ENCODE results near the gene CLEC16A. TPM values are rescaled to one million over a fixed set of nuclear protein-coding genes. Genes with fewer than 3 reads are reported as not detected.

CLEC16A gene
- total and polyA plus RNA-seq, 2 donors (not counting 1 experiment from before 2014, with no cell fraction given): 21.9 to 79.5 TPM

DNA sequence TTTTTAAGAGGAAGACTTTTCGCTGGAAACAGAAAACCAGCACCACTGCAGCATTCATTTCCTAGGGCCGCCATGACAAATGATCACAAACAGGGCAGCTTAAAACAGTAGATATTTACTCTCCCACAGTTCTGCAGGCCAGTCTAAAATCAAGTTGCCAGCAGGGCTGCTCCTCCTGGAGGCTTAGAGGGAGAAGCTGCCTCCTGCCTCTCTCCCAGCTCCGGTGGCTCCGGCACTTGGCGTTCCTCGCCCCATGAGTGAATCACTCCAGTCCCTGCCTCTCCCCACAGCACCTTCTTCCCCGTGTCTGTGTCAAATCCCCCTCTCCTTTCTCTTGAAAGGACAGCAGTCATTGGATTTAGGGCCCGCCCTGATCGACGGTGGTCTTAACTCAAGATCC lies 239.6 kb downstream of the CLEC16A start:
- Histone ChIP-seq H3K27me3 (replicated peaks in 1 of 4; ENCODE audit: control extremely low read depth in 1 of 4, control insufficient read depth in 3 of 4, insufficient read depth in 4 of 4, low read length in 3 of 4) (no peaks in the 10 kb centered on the region), H3K4me3 (ENCODE audit: control extremely low read depth in 1 of 5, extremely low read depth in 1 of 5, insufficient read depth in 1 of 5, low read depth in 2 of 5, low read length in 4 of 5) (no peak overlapping the region), H3K4me2 (replicated peaks; ENCODE audit: low read depth, low read length, poor library complexity, severe bottlenecking) (no peak overlapping the region), H3K79me2 (ENCODE audit: control insufficient read depth, insufficient read depth, low read length) (no peaks in the 10 kb centered on the region), H3K4me1 (ENCODE audit: control insufficient read depth in 2 of 2, insufficient read depth in 2 of 2, low read length in 2 of 2) (peaks cover 10 to 34% of the 10 kb centered on the region in 2 donors), H3K9ac (ENCODE audit: low read length) (no peak overlapping the region), H4K20me1 (ENCODE audit: control insufficient read depth, insufficient read depth, low read length, poor library complexity, severe bottlenecking) (no peaks in the 10 kb centered on the region), H2AFZ (ENCODE audit: insufficient read depth, low read depth, low read length, poor library complexity, severe bottlenecking) (no peak overlapping the region), H3K36me3 (replicated peaks in 1 of 2; ENCODE audit: control extremely low read depth in 1 of 2, control insufficient read depth in 1 of 2, extremely low read depth in 1 of 2, insufficient read depth in 2 of 2, low read length in 1 of 2) (peaks cover 0 to 12% of the 10 kb centered on the region in 2 experiments), H3K27ac (ENCODE audit: low read length in 2 of 2) (no peak overlapping the region), H3K9me3 (ENCODE audit: control extremely low read depth in 1 of 3, control insufficient read depth in 2 of 3, insufficient read depth in 1 of 3, low read length in 2 of 3) (no peaks in the 10 kb centered on the region)
- TF ChIP-seq CTCF (IDR thresholded peaks at IDR 0.05) (no peak), EZH2 (IDR thresholded peaks at IDR 0.05; ENCODE audit: borderline replicate concordance, insufficient read depth, low read depth, low read length, poor library complexity, severe bottlenecking) (no peak)
- Mint-ChIP-seq H3K4me1 (peaks cover 44% of the 10 kb centered on the region), H3K4me3 (no peak overlapping the region), H3K27ac (peak overlapping the region; percentile 51), H3K27me3 (no peaks in the 10 kb centered on the region), H3K9me3 (ENCODE audit: insufficient read depth) (no peaks in the 10 kb centered on the region)
- CTCF ChIA-PET: interaction anchor here (1.4 kb wide), 1 partner anchor 41 kb away, joined by 3 read pairs; no protein-coding TSS in a partner anchor
- ATAC-seq (ENCODE audit: low read depth): no peak
- DNase-seq: no peak
- WGBS (ENCODE audit: insufficient coverage): 97% methylated on average over 10 of the region's 10 CpGs
- intact Hi-C loops (cut with micrococcal nuclease): loop anchor here (2.0 to 5.0 kb wide), 4 partner anchors 41 to 173 kb away; no protein-coding TSS in a partner anchor
- POLR2A ChIA-PET: interaction anchor here (0.6 to 1.1 kb wide), 2 partner anchors 41 to 106 kb away, joined by 3 to 4 read pairs; no protein-coding TSS in a partner anchor

- no peaks in the 10 kb centered on the region for H3K9me3 ChIP-seq (ENCODE audit: control extremely low read depth in 1 of 3, control insufficient read depth in 2 of 3, insufficient read depth in 1 of 3, low read length in 2 of 3)
- H3K4me1 ChIP-seq (ENCODE audit: control insufficient read depth in 2 of 2, insufficient read depth in 2 of 2, low read length in 2 of 2): peaks cover 0 to 9% of the 10 kb centered on the region in 2 donors
- Mint-ChIP-seq H3K27me3 (no peaks in the 10 kb centered on the region), H3K4me1 (peaks cover 17% of the 10 kb centered on the region), H3K4me3 (no peak overlapping the region), H3K9me3 (ENCODE audit: insufficient read depth) (no peaks in the 10 kb centered on the region), H3K27ac (no peak overlapping the region)
- WGBS (ENCODE audit: insufficient coverage): 92% methylated on average over 6 of the region's 6 CpGs
- intact Hi-C loops (cut with micrococcal nuclease): no loop called here
- no peaks in the 10 kb centered on the region for H4K20me1 ChIP-seq (ENCODE audit: control insufficient read depth, insufficient read depth, low read length, poor library complexity, severe bottlenecking)
- H3K4me2 ChIP-seq (replicated peaks; ENCODE audit: low read depth, low read length, poor library complexity, severe bottlenecking): no peak overlapping the region
- ATAC-seq (ENCODE audit: low read depth) (no peak), DNase-seq (no peak)
- no peak overlapping the region for H2AFZ ChIP-seq (ENCODE audit: insufficient read depth, low read depth, low read length, poor library complexity, severe bottlenecking)
- H3K4me3 ChIP-seq (ENCODE audit: control extremely low read depth in 1 of 5, extremely low read depth in 1 of 5, insufficient read depth in 1 of 5, low read depth in 2 of 5, low read length in 4 of 5): no peak overlapping the region
- TF ChIP-seq CTCF (IDR thresholded peaks at IDR 0.05): no peak
- no peak for TF ChIP-seq EZH2 (IDR thresholded peaks at IDR 0.05; ENCODE audit: borderline replicate concordance, insufficient read depth, low read depth, low read length, poor library complexity, severe bottlenecking)
- CTCF ChIA-PET: interaction anchor here (0.8 to 1.1 kb wide), 2 partner anchors 11 to 13 kb away, joined by 3 read pairs; no protein-coding TSS in a partner anchor
- no peak overlapping the region for H3K9ac ChIP-seq (ENCODE audit: low read length)
- no peaks in the 10 kb centered on the region for H3K36me3 ChIP-seq (replicated peaks in 1 of 2; ENCODE audit: control extremely low read depth in 1 of 2, control insufficient read depth in 1 of 2, extremely low read depth in 1 of 2, insufficient read depth in 2 of 2, low read length in 1 of 2)
- POLR2A ChIA-PET: interaction anchor here (0.6 kb wide), 1 partner anchor 240 kb away, joined by 7 read pairs; no protein-coding TSS in a partner anchor
- no peak overlapping the region for H3K27ac ChIP-seq (ENCODE audit: low read length in 2 of 2)
- no peaks in the 10 kb centered on the region for H3K27me3 ChIP-seq (replicated peaks in 1 of 4; ENCODE audit: control extremely low read depth in 1 of 4, control insufficient read depth in 3 of 4, insufficient read depth in 4 of 4, low read length in 3 of 4)
- no peaks in the 10 kb centered on the region for H3K79me2 ChIP-seq (ENCODE audit: control insufficient read depth, insufficient read depth, low read length)
Observed at GRCh38 chr16:11187522-11188023, 243.2 kb downstream of the CLEC16A start.
